Measurements from ENCODE around the gene ENPP1. TPM values are rescaled to one million over a fixed set of nuclear protein-coding genes. Genes with fewer than 3 reads are reported as not detected.

The ENPP1 gene
- total and polyA plus RNA-seq, 2 donors (not counting 1 experiment from before 2014, with no cell fraction given), result 48.6 to 85.4 TPM

- DNase-seq (ENCODE audit: low read depth in 2 of 2), result no peak
- no peak overlapping the region for H3K27ac ChIP-seq (ENCODE audit: insufficient read depth, low read length)
- H3K27me3 ChIP-seq (ENCODE audit: control insufficient read depth, insufficient read depth, low read length), result no peaks in the 10 kb centered on the region
- H3K79me2 ChIP-seq (ENCODE audit: control insufficient read depth, insufficient read depth, low read length), result no peaks in the 10 kb centered on the region
- H3K36me3 ChIP-seq (ENCODE audit: control insufficient read depth, insufficient read depth, low read length), result peaks cover 4% of the 10 kb centered on the region
- H4K20me1 ChIP-seq (ENCODE audit: control insufficient read depth, extremely low read depth, insufficient read depth, low read length), result no peaks in the 10 kb centered on the region
- TF ChIP-seq CTCF (conservative IDR thresholded peaks at IDR 0.05 in 1 of 2, IDR thresholded peaks at IDR 0.05 in 1 of 2; ENCODE audit: low read depth in 1 of 2, low read length in 2 of 2) (no peak), EZH2 (IDR thresholded peaks at IDR 0.05; ENCODE audit: low read length, missing control alignments) (no peak)
- no peaks in the 10 kb centered on the region for H3K4me1 ChIP-seq (ENCODE audit: control insufficient read depth, extremely low read depth, insufficient read depth, low read length)
- no peak overlapping the region for H3K4me2 ChIP-seq (ENCODE audit: extremely low read depth, insufficient read depth, low read length)
- no peaks in the 10 kb centered on the region for H3K9me3 ChIP-seq (ENCODE audit: control insufficient read depth, insufficient read depth, low read depth, low read length)
- H2AFZ ChIP-seq (ENCODE audit: low read length), result no peak overlapping the region
- no peak overlapping the region for H3K4me3 ChIP-seq (replicated peaks in 1 of 4; ENCODE audit: control extremely low read depth in 1 of 4, insufficient read depth in 1 of 4, low read depth in 3 of 4, low read length in 4 of 4)
- no peak overlapping the region for H3K9ac ChIP-seq (ENCODE audit: insufficient read depth, low read length)
These were observed 78.7 kb downstream of the ENPP1 start for GRCh38 chr6:131886517-131886916.

GRCh38 chr6:131890091-131890490 lies 82.3 kb downstream of the ENPP1 start:
- H3K79me2 ChIP-seq (ENCODE audit: control insufficient read depth, insufficient read depth, low read length), result no peaks in the 10 kb centered on the region
- no peaks in the 10 kb centered on the region for H3K9me3 ChIP-seq (ENCODE audit: control insufficient read depth, insufficient read depth, low read depth, low read length)
- no peak overlapping the region for H3K4me2 ChIP-seq (ENCODE audit: extremely low read depth, insufficient read depth, low read length)
- peaks cover 4% of the 10 kb centered on the region for H3K36me3 ChIP-seq (ENCODE audit: control insufficient read depth, insufficient read depth, low read length)
- no peak overlapping the region for H2AFZ ChIP-seq (ENCODE audit: low read length)
- H3K4me3 ChIP-seq (replicated peaks in 1 of 4; ENCODE audit: control extremely low read depth in 1 of 4, insufficient read depth in 1 of 4, low read depth in 3 of 4, low read length in 4 of 4), result no peak overlapping the region
- no peaks in the 10 kb centered on the region for H3K4me1 ChIP-seq (ENCODE audit: control insufficient read depth, extremely low read depth, insufficient read depth, low read length)
- H3K27me3 ChIP-seq (ENCODE audit: control insufficient read depth, insufficient read depth, low read length), result no peaks in the 10 kb centered on the region
- H4K20me1 ChIP-seq (ENCODE audit: control insufficient read depth, extremely low read depth, insufficient read depth, low read length), result no peaks in the 10 kb centered on the region
- no peak overlapping the region for H3K9ac ChIP-seq (ENCODE audit: insufficient read depth, low read length)
- DNase-seq (ENCODE audit: low read depth in 2 of 2), result no peak
- TF ChIP-seq CTCF (conservative IDR thresholded peaks at IDR 0.05 in 1 of 2, IDR thresholded peaks at IDR 0.05 in 1 of 2; ENCODE audit: low read depth in 1 of 2, low read length in 2 of 2) (no peak), EZH2 (IDR thresholded peaks at IDR 0.05; ENCODE audit: low read length, missing control alignments) (no peak)
- H3K27ac ChIP-seq (ENCODE audit: insufficient read depth, low read length), result no peak overlapping the region

GRCh38 chr6:131893198-131893597 lies 85.4 kb downstream of the ENPP1 start:
- H3K9me3 ChIP-seq (ENCODE audit: control insufficient read depth, insufficient read depth, low read depth, low read length), result no peaks in the 10 kb centered on the region
- no peak overlapping the region for H3K9ac ChIP-seq (ENCODE audit: insufficient read depth, low read length)
- H3K4me1 ChIP-seq (ENCODE audit: control insufficient read depth, extremely low read depth, insufficient read depth, low read length), result no peaks in the 10 kb centered on the region
- TF ChIP-seq EZH2 (IDR thresholded peaks at IDR 0.05; ENCODE audit: low read length, missing control alignments) (no peak), CTCF (conservative IDR thresholded peaks at IDR 0.05 in 1 of 2, IDR thresholded peaks at IDR 0.05 in 1 of 2; ENCODE audit: low read depth in 1 of 2, low read length in 2 of 2) (no peak)
- no peak overlapping the region for H3K4me3 ChIP-seq (replicated peaks in 1 of 4; ENCODE audit: control extremely low read depth in 1 of 4, insufficient read depth in 1 of 4, low read depth in 3 of 4, low read length in 4 of 4)
- no peak for DNase-seq (ENCODE audit: low read depth in 2 of 2)
- no peaks in the 10 kb centered on the region for H3K79me2 ChIP-seq (ENCODE audit: control insufficient read depth, insufficient read depth, low read length)
- no peak overlapping the region for H2AFZ ChIP-seq (ENCODE audit: low read length)
- no peaks in the 10 kb centered on the region for H3K27me3 ChIP-seq (ENCODE audit: control insufficient read depth, insufficient read depth, low read length)
- no peak overlapping the region for H3K27ac ChIP-seq (ENCODE audit: insufficient read depth, low read length)
- H3K36me3 ChIP-seq (ENCODE audit: control insufficient read depth, insufficient read depth, low read length), result peaks cover 4% of the 10 kb centered on the region
- no peak overlapping the region for H3K4me2 ChIP-seq (ENCODE audit: extremely low read depth, insufficient read depth, low read length)
- no peaks in the 10 kb centered on the region for H4K20me1 ChIP-seq (ENCODE audit: control insufficient read depth, extremely low read depth, insufficient read depth, low read length)
